OCI-LY1 (cell line): ENCODE measurements around the gene SEMA4F.

ENCODE experiments used
- EZH2 ChIP-seq: fragments of 200-600 bp; sonication (generic), shearing (Covaris generic); IDR thresholded peaks from 2 replicates; pipeline ENCODE4 v1.8.0; 2017; ENCODE audit warnings: borderline replicate concordance, mixed run types, mild to moderate bottlenecking, antibody characterized with exemption, low read length, moderate library complexity, mixed read lengths
- TF ChIP-seq, protein P1 (sequence below): fragments of 200-600 bp; sonication (generic), shearing (Covaris generic); IDR thresholded peaks from 2 replicates; pipeline ENCODE4 v1.5.1; 2017; ENCODE audit warnings: mild to moderate bottlenecking, antibody characterized with exemption, low read length, moderate library complexity, mixed read lengths

DNA sequence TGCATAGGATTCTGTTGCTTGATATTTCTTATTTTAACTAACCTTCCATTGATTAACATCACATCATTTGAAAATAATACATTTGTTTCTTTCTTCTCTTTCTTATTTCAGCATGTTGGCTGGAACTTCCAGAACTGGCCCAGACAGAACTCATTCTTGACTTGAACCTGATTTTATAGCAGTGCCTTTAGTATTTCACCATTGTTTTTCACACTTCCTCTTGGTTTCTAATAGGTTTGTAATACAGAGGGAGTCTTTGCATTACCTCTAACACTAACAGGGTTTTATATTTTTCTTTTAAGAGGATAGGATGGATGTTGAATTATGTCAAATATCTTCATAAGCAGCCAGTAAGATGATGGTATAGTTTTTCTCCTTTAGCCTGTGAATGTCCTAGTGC lies 39.2 kb downstream of the SEMA4F start:
- TF ChIP-seq EZH2, result no peak
- TF ChIP-seq, protein P1, sequence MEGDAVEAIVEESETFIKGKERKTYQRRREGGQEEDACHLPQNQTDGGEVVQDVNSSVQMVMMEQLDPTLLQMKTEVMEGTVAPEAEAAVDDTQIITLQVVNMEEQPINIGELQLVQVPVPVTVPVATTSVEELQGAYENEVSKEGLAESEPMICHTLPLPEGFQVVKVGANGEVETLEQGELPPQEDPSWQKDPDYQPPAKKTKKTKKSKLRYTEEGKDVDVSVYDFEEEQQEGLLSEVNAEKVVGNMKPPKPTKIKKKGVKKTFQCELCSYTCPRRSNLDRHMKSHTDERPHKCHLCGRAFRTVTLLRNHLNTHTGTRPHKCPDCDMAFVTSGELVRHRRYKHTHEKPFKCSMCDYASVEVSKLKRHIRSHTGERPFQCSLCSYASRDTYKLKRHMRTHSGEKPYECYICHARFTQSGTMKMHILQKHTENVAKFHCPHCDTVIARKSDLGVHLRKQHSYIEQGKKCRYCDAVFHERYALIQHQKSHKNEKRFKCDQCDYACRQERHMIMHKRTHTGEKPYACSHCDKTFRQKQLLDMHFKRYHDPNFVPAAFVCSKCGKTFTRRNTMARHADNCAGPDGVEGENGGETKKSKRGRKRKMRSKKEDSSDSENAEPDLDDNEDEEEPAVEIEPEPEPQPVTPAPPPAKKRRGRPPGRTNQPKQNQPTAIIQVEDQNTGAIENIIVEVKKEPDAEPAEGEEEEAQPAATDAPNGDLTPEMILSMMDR, result no peak
